Measurements from ENCODE around the gene VPS39. TPM values are rescaled to one million over a fixed set of nuclear protein-coding genes. Genes with fewer than 3 reads are reported as not detected.

VPS39 gene
- total and polyA plus RNA-seq, 2 of the 13 experiments (the other 11 are each of a cell fraction or from before 2014, with no cell fraction given): 22.9 to 32.0 TPM

- no peak overlapping the region for H3K27ac ChIP-seq (ENCODE audit: extremely low read length, insufficient read depth, low read length)
- peaks cover 2 to 19% of the 10 kb centered on the region in 2 experiments; a peak in 3 of 5 replicates for H3K27me3 ChIP-seq (ENCODE audit: control insufficient read depth in 1 of 2, insufficient read depth in 2 of 2, low read length in 2 of 2)
- in situ Hi-C loops (cut with HindIII; ENCODE audit: extremely low pct_ligation_motif_present, low pct_unique_long_range_greater_than_20kb) (no loop called here), intact Hi-C loops (cut with micrococcal nuclease; ENCODE audit: unreplicated experiment) (no loop called here)
- no peaks in the 10 kb centered on the region for H4K20me1 ChIP-seq (ENCODE audit: insufficient read depth, low read length)
- no peaks in the 10 kb centered on the region for H3K79me2 ChIP-seq (ENCODE audit: insufficient read depth, low read length)
- FAIRE-seq (no peak), ATAC-seq (no peak), DNase-seq (ENCODE audit: low spot score) (no peak)
- no peaks in the 10 kb centered on the region for H3K36me3 ChIP-seq (replicated peaks in 1 of 2; ENCODE audit: control insufficient read depth in 1 of 2, insufficient read depth in 2 of 2, low read length in 2 of 2)
- ChIA-PET POLR2A (no interaction called here), CTCF (ENCODE audit: low intra/inter-chr PET ratio, low total read pairs) (no interaction called here)
- H3K4me3 ChIP-seq (replicated peaks in 1 of 3; ENCODE audit: insufficient read depth in 1 of 3, low read depth in 2 of 3, low read length in 3 of 3): no peak overlapping the region
- 48% methylated on average over 3 of the region's 3 CpGs for WGBS (ENCODE audit: low lambda C conversion rate)
- H3K9me3 ChIP-seq (ENCODE audit: low read length): no peaks in the 10 kb centered on the region
- H3K4me2 ChIP-seq (ENCODE audit: low read depth, low read length): no peak overlapping the region
- H3K4me1 ChIP-seq (ENCODE audit: insufficient read depth, low read length): peaks cover 11% of the 10 kb centered on the region
- BruUV-seq (replicated peaks): no TSS peak
- no peak overlapping the region for H2AFZ ChIP-seq (ENCODE audit: low read length)
- no peak overlapping the region for H3K9ac ChIP-seq (ENCODE audit: insufficient read depth, low read depth, low read length)
- TF ChIP-seq ZNF382 (CRISPR knock-in tag; IDR thresholded peaks at IDR 0.05; ENCODE audit: borderline replicate concordance) (no peak), NAIF1 (CRISPR knock-in tag; IDR thresholded peaks at IDR 0.05; ENCODE audit: borderline replicate concordance) (no peak), RORA (CRISPR knock-in tag; IDR thresholded peaks at IDR 0.05) (no peak), IKZF1 (IDR thresholded peaks at IDR 0.05) (no peak), ZNF180 (CRISPR knock-in tag; IDR thresholded peaks at IDR 0.05; ENCODE audit: borderline replicate concordance, low read depth) (no peak), ZNF281 (CRISPR knock-in tag; IDR thresholded peaks at IDR 0.05; ENCODE audit: borderline replicate concordance) (no peak), XBP1 (CRISPR knock-in tag; IDR thresholded peaks at IDR 0.05) (no peak), KDM1A (CRISPR knock-in tag; IDR thresholded peaks at IDR 0.05) (no peak), PBX3 (CRISPR knock-in tag; IDR thresholded peaks at IDR 0.05; ENCODE audit: borderline replicate concordance) (no peak), IRF2 (CRISPR knock-in tag; IDR thresholded peaks at IDR 0.05) (no peak)
- TF ChIP-seq, protein P1, sequence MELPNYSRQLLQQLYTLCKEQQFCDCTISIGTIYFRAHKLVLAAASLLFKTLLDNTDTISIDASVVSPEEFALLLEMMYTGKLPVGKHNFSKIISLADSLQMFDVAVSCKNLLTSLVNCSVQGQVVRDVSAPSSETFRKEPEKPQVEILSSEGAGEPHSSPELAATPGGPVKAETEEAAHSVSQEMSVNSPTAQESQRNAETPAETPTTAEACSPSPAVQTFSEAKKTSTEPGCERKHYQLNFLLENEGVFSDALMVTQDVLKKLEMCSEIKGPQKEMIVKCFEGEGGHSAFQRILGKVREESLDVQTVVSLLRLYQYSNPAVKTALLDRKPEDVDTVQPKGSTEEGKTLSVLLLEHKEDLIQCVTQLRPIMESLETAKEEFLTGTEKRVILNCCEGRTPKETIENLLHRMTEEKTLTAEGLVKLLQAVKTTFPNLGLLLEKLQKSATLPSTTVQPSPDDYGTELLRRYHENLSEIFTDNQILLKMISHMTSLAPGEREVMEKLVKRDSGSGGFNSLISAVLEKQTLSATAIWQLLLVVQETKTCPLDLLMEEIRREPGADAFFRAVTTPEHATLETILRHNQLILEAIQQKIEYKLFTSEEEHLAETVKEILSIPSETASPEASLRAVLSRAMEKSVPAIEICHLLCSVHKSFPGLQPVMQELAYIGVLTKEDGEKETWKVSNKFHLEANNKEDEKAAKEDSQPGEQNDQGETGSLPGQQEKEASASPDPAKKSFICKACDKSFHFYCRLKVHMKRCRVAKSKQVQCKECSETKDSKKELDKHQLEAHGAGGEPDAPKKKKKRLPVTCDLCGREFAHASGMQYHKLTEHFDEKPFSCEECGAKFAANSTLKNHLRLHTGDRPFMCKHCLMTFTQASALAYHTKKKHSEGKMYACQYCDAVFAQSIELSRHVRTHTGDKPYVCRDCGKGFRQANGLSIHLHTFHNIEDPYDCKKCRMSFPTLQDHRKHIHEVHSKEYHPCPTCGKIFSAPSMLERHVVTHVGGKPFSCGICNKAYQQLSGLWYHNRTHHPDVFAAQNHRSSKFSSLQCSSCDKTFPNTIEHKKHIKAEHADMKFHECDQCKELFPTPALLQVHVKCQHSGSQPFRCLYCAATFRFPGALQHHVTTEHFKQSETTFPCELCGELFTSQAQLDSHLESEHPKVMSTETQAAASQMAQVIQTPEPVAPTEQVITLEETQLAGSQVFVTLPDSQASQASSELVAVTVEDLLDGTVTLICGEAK (IDR thresholded peaks at IDR 0.05): no peak
- TF ChIP-seq, protein P1 (CRISPR knock-in tag; IDR thresholded peaks at IDR 0.05): no peak
Measured at GRCh38 chr15:42123546-42123945, 84.6 kb downstream of the VPS39 start.

Measured in HepG2 (cell line).